HepG2 (cell line): ENCODE measurements around the gene GALR2. TPM values are rescaled to one million over a fixed set of nuclear protein-coding genes. Genes with fewer than 3 reads are reported as not detected.
A peak's percentile ranks its signal among the peaks of the same experiment; 100 is the strongest.

Experiments
- DNMT3B ChIP-seq: conservative IDR thresholded peaks from 2 replicates; pipeline ENCODE4 v1.6.1; 2016; ENCODE audit warnings: missing biosample characterization, control low read depth
- ISL2 ChIP-seq: sonication (generic); formaldehyde crosslinking; IDR thresholded peaks from 2 replicates; pipeline ENCODE4 v1.5.0; 2020; ENCODE audit warnings: missing genetic modification reagents
- PAWR ChIP-seq: sonication (generic); formaldehyde crosslinking; IDR thresholded peaks from 2 replicates; pipeline ENCODE4 v1.4.0; 2020; ENCODE audit warnings: missing genetic modification reagents, mild to moderate bottlenecking, borderline replicate concordance
- RAD21 ChIP-seq: fragments of 450-650 bp; formaldehyde crosslinking; IDR thresholded peaks from 2 replicates; pipeline ENCODE4 v1.5.0; 2020; ENCODE audit warnings: mild to moderate bottlenecking
- RARA ChIP-seq: IDR thresholded peaks from 2 replicates; pipeline ENCODE4 v1.6.1; 2016; ENCODE audit warnings: missing genetic modification reagents, missing compliant biosample characterization
- SMARCC2 ChIP-seq: fragments of 450-650 bp; IDR thresholded peaks from 2 replicates; pipeline ENCODE4 v1.6.1; 2017; ENCODE audit warnings: antibody characterized with exemption, mild to moderate bottlenecking
- TARDBP ChIP-seq: sonication (generic); formaldehyde crosslinking; IDR thresholded peaks from 2 replicates; pipeline ENCODE4 v1.8.0; 2022; ENCODE audit warnings: mild to moderate bottlenecking, missing genetic modification reagents
- TCF12 ChIP-seq, 2 experiments: fragments of 450-650 bp in 1 of 2; sonication (generic) in 1 of 2; formaldehyde crosslinking in 1 of 2; IDR thresholded peaks; 2 replicates each; pipeline versions ENCODE4 v1.6.1 to v1.8.0; 2017 to 2022; ENCODE audit warnings: antibody characterized with exemption in 1 of 2, mild to moderate bottlenecking in 1 of 2, missing genetic modification reagents in 1 of 2, moderate library complexity in 1 of 2
- ZMYM2 ChIP-seq: sonication (generic); formaldehyde crosslinking; IDR thresholded peaks from 2 replicates; pipeline ENCODE4 v1.8.0; 2022; ENCODE audit warnings: mild to moderate bottlenecking, missing genetic modification reagents
- ZNF230 ChIP-seq: sonication (generic); formaldehyde crosslinking; IDR thresholded peaks from 2 replicates; pipeline ENCODE4 v1.4.0; 2020; ENCODE audit warnings: mild to moderate bottlenecking, missing genetic modification reagents
- ZNF256 ChIP-seq: sonication (generic); formaldehyde crosslinking; conservative IDR thresholded peaks from 2 replicates; pipeline ENCODE4 v1.4.0; 2020; ENCODE audit warnings: missing genetic modification reagents
- ZNF263 ChIP-seq: sonication (generic); formaldehyde crosslinking; IDR thresholded peaks from 2 replicates; pipeline ENCODE4 v1.4.0; 2020; ENCODE audit warnings: missing genetic modification reagents
- polyA plus RNA-seq, 8 experiments: library from polyadenylated mRNA; depleted of rRNA in 3 of 8; stranded (reverse) in 7 of 8; unstranded in 1 of 8; fragments of >200 nt; fragmentation: Illumina TruSeq in 4 of 8; extraction: Trizol in 4 of 8; gene quantifications; 2 replicates each; pipeline versions ENCODE4 v1.2.1 to v1.2.3, GENCODE V29; 2011 to 2016; ENCODE audit warnings: low read depth in 4 of 8, missing spikeins in 1 of 8, mixed read lengths in 1 of 8; ENCODE audit not compliant: insufficient read depth in 1 of 8
- total RNA-seq, 5 experiments: library from RNA; depleted of rRNA; stranded (reverse); fragments of >200 nt; fragmentation: Illumina TruSeq; extraction: Trizol; gene quantifications; 2 replicates each; pipeline ENCODE4 v1.2.3, GENCODE V29; 2016; ENCODE audit warnings: low read depth in 1 of 5
- TF ChIP-seq, protein P1 (sequence below), 2 experiments: sonication (generic) in 1 of 2; formaldehyde crosslinking in 1 of 2; IDR thresholded peaks; 2 replicates each; pipeline versions ENCODE4 v1.5.1 to v1.6.1; 2011 to 2020; ENCODE audit warnings: borderline replicate concordance in 1 of 2, low read depth in 1 of 2, low read length in 1 of 2, mild to moderate bottlenecking in 1 of 2, missing genetic modification reagents in 1 of 2, moderate library complexity in 1 of 2
- TF ChIP-seq, protein P2 (sequence below): sonication (generic); formaldehyde crosslinking; IDR thresholded peaks from 2 replicates; pipeline ENCODE4 v1.5.0; 2020; ENCODE audit warnings: missing genetic modification reagents
- TF ChIP-seq, protein P3 (sequence below), 2 experiments: IDR thresholded peaks; 2 replicates each; pipeline ENCODE4 v1.6.1; 2011 to 2012; ENCODE audit warnings: low read length in 2 of 2, borderline replicate concordance in 1 of 2, low read depth in 1 of 2, mild to moderate bottlenecking in 1 of 2, moderate library complexity in 1 of 2
- TF ChIP-seq, protein P4 (sequence below): sonication (generic); formaldehyde crosslinking; IDR thresholded peaks from 2 replicates; pipeline ENCODE4 v1.4.0; 2020; ENCODE audit warnings: missing genetic modification reagents
- TF ChIP-seq, protein P5 (sequence below): sonication (generic); formaldehyde crosslinking; IDR thresholded peaks from 2 replicates; pipeline ENCODE4 v1.9.0; 2022; ENCODE audit warnings: low read depth, missing genetic modification reagents

The GALR2 gene
- total and polyA plus RNA-seq, 2 of the 13 experiments (the other 11 are each of a cell fraction or from before 2014, with no cell fraction given) = 0.48 to 0.58 TPM

DNA sequence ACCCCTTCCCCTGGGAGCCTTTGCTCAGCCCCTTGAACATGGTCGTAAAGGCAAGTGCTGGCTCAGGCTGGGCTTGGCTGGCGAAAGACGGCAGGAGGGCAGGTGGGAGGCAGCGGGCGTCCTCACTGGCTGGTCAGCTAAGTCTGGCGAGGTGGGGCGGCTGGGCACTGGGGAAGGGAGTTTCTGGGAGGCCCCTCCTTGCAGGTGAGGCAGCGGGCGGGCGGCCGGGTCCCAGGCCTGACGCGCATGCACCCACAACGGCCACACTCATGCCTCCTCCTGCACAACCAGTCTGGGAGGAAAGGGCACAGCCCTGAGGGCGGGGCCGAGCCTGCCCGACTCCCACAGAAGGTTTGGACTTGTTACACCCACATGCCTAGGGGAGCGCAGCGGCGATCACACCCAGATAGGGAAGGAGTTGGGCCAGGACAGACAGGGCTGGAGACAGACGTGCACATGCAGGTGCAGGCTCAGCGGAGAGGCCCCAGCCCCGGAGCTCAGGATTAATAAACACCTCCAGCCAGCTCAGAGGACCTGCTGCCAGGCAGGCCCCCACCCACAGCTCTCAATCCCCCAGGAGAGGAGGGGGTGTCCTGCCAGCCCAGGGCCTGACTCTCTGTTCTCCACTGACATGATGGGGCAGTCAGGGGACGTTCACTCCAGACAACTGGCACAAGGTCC lies 47.3 kb upstream of the GALR2 start, which contains the start of gene EVPL (continued):
- peak; percentile 54; the same call in 1 of the 2 replicates for TF ChIP-seq RARA (CRISPR knock-in tag)
- TF ChIP-seq ZMYM2 = peak; percentile 68; the same call in 1 of the 2 replicates
- TF ChIP-seq, protein P1, sequence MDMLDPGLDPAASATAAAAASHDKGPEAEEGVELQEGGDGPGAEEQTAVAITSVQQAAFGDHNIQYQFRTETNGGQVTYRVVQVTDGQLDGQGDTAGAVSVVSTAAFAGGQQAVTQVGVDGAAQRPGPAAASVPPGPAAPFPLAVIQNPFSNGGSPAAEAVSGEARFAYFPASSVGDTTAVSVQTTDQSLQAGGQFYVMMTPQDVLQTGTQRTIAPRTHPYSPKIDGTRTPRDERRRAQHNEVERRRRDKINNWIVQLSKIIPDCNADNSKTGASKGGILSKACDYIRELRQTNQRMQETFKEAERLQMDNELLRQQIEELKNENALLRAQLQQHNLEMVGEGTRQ (IDR thresholded peaks at IDR 0.05; ENCODE audit: low read depth, low read length) = no peak
- TF ChIP-seq, protein P1 (CRISPR knock-in tag; IDR thresholded peaks at IDR 0.05; ENCODE audit: borderline replicate concordance) = no peak
- TF ChIP-seq ISL2 (CRISPR knock-in tag) = peak; percentile 37; the same call in 1 of the 2 replicates
- no peak; the same call in 1 of the 2 replicates for TF ChIP-seq PAWR (CRISPR knock-in tag)
- TF ChIP-seq, protein P2, sequence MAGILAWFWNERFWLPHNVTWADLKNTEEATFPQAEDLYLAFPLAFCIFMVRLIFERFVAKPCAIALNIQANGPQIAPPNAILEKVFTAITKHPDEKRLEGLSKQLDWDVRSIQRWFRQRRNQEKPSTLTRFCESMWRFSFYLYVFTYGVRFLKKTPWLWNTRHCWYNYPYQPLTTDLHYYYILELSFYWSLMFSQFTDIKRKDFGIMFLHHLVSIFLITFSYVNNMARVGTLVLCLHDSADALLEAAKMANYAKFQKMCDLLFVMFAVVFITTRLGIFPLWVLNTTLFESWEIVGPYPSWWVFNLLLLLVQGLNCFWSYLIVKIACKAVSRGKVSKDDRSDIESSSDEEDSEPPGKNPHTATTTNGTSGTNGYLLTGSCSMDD (CRISPR knock-in tag) = no peak
- no peak; the same call in none of the 2 replicates for TF ChIP-seq ZNF263 (CRISPR knock-in tag)
- TF ChIP-seq, protein P3, sequence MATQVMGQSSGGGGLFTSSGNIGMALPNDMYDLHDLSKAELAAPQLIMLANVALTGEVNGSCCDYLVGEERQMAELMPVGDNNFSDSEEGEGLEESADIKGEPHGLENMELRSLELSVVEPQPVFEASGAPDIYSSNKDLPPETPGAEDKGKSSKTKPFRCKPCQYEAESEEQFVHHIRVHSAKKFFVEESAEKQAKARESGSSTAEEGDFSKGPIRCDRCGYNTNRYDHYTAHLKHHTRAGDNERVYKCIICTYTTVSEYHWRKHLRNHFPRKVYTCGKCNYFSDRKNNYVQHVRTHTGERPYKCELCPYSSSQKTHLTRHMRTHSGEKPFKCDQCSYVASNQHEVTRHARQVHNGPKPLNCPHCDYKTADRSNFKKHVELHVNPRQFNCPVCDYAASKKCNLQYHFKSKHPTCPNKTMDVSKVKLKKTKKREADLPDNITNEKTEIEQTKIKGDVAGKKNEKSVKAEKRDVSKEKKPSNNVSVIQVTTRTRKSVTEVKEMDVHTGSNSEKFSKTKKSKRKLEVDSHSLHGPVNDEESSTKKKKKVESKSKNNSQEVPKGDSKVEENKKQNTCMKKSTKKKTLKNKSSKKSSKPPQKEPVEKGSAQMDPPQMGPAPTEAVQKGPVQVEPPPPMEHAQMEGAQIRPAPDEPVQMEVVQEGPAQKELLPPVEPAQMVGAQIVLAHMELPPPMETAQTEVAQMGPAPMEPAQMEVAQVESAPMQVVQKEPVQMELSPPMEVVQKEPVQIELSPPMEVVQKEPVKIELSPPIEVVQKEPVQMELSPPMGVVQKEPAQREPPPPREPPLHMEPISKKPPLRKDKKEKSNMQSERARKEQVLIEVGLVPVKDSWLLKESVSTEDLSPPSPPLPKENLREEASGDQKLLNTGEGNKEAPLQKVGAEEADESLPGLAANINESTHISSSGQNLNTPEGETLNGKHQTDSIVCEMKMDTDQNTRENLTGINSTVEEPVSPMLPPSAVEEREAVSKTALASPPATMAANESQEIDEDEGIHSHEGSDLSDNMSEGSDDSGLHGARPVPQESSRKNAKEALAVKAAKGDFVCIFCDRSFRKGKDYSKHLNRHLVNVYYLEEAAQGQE (IDR thresholded peaks at IDR 0.05; ENCODE audit: borderline replicate concordance in 1 of 2, low read depth in 1 of 2, low read length in 2 of 2) = 0 out of 4 replicates have a peak, but pooled peaks of 1 of the 2 experiments have one; percentile 31
- TF ChIP-seq ZNF230 (CRISPR knock-in tag) = no peak; the same call in 1 of the 2 replicates
- TF ChIP-seq RAD21 (CRISPR knock-in tag) = no peak
- no peak for TF ChIP-seq SMARCC2
- no peak for TF ChIP-seq ZNF256 (CRISPR knock-in tag)
- no peak for TF ChIP-seq DNMT3B (CRISPR knock-in tag)
- TF ChIP-seq, protein P4, sequence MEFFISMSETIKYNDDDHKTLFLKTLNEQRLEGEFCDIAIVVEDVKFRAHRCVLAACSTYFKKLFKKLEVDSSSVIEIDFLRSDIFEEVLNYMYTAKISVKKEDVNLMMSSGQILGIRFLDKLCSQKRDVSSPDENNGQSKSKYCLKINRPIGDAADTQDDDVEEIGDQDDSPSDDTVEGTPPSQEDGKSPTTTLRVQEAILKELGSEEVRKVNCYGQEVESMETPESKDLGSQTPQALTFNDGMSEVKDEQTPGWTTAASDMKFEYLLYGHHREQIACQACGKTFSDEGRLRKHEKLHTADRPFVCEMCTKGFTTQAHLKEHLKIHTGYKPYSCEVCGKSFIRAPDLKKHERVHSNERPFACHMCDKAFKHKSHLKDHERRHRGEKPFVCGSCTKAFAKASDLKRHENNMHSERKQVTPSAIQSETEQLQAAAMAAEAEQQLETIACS (CRISPR knock-in tag) = no peak
- no peak for TF ChIP-seq TCF12 (IDR thresholded peaks at IDR 0.05)
- no peak for TF ChIP-seq TCF12 (CRISPR knock-in tag; IDR thresholded peaks at IDR 0.05)
- peak; percentile 67; the same call in 1 of the 2 replicates for TF ChIP-seq TARDBP (CRISPR knock-in tag)
- TF ChIP-seq, protein P5, sequence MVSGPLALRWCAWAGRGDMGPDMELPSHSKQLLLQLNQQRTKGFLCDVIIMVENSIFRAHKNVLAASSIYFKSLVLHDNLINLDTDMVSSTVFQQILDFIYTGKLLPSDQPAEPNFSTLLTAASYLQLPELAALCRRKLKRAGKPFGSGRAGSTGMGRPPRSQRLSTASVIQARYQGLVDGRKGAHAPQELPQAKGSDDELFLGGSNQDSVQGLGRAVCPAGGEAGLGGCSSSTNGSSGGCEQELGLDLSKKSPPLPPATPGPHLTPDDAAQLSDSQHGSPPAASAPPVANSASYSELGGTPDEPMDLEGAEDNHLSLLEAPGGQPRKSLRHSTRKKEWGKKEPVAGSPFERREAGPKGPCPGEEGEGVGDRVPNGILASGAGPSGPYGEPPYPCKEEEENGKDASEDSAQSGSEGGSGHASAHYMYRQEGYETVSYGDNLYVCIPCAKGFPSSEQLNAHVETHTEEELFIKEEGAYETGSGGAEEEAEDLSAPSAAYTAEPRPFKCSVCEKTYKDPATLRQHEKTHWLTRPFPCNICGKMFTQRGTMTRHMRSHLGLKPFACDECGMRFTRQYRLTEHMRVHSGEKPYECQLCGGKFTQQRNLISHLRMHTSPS (CRISPR knock-in tag) = peak; percentile 70; the same call in 1 of the 2 replicates
